Bronchial epithelial cell (primary cell): ENCODE data around the gene FADS1. TPM values are rescaled to one million over a fixed set of nuclear protein-coding genes. Genes with fewer than 3 reads are reported as not detected.

Source experiments
- DNase-seq: peaks from one replicate; pipeline ENCODE4 v3.0.0-alpha.2; 2010; ENCODE audit warnings: low read depth
- FAIRE-seq: peaks from 2 replicates; lab custom pipeline; 2011; peaks lifted over from hg19 to GRCh38; lab: Jason Lieb, UNC
- H3K27me3 ChIP-seq: 2 replicates; pipeline ENCODE4 v1.5.1; 2011; ENCODE audit warnings: low read length; ENCODE audit not compliant: control insufficient read depth, insufficient read depth
- H3K36me3 ChIP-seq: 2 replicates; pipeline ENCODE4 v1.5.1; 2011; ENCODE audit warnings: low read length; ENCODE audit not compliant: control insufficient read depth, insufficient read depth
- H3K4me3 ChIP-seq: 2 replicates; pipeline ENCODE4 v1.5.1; 2011; ENCODE audit warnings: mild to moderate bottlenecking, low read depth, low read length, control low read depth
- total RNA-seq: library from RNA; depleted of rRNA; stranded (reverse); fragments of >200 nt; gene quantifications from 2 replicates; pipeline ENCODE4 v1.2.1, GENCODE V29; 2014
- TF ChIP-seq, protein P1 (sequence below): IDR thresholded peaks from 2 replicates; pipeline ENCODE4 v1.5.1; 2011; ENCODE audit warnings: mild to moderate bottlenecking, moderate library complexity, low read length, control low read depth, inconsistent platforms; ENCODE audit not compliant: insufficient read depth, severe bottlenecking

Gene FADS1
- total RNA-seq, 1 donor from 2014 or later: 46.9 TPM

DNA sequence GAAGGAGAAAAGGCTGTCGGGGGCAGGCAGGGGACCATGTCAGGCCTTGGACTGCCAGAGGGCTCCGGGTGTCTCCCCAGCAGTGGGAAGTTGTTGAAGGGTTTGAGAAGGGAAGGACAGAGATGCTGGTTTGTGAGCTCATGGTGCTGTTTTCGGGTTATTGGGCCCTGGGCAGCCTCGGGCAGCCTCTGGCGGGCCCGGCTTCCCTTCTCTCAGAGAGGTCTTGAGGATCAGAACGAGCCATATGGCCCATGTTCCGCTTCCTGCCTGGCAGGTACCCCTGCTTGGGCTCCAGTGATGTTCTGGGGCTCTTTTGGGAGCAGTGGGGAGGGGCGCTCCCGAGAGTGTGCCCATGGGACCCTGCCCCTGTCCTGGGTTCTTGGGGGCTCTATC, 54.6 kb downstream of the FADS1 start:
- H3K36me3 ChIP-seq: no peaks in the 10 kb centered on the region
- TF ChIP-seq, protein P1, sequence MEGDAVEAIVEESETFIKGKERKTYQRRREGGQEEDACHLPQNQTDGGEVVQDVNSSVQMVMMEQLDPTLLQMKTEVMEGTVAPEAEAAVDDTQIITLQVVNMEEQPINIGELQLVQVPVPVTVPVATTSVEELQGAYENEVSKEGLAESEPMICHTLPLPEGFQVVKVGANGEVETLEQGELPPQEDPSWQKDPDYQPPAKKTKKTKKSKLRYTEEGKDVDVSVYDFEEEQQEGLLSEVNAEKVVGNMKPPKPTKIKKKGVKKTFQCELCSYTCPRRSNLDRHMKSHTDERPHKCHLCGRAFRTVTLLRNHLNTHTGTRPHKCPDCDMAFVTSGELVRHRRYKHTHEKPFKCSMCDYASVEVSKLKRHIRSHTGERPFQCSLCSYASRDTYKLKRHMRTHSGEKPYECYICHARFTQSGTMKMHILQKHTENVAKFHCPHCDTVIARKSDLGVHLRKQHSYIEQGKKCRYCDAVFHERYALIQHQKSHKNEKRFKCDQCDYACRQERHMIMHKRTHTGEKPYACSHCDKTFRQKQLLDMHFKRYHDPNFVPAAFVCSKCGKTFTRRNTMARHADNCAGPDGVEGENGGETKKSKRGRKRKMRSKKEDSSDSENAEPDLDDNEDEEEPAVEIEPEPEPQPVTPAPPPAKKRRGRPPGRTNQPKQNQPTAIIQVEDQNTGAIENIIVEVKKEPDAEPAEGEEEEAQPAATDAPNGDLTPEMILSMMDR: no peak
- FAIRE-seq (no peak), DNase-seq (no peak)
- peaks cover 2% of the 10 kb centered on the region for H3K27me3 ChIP-seq
- H3K4me3 ChIP-seq: no peak overlapping the region

DNA sequence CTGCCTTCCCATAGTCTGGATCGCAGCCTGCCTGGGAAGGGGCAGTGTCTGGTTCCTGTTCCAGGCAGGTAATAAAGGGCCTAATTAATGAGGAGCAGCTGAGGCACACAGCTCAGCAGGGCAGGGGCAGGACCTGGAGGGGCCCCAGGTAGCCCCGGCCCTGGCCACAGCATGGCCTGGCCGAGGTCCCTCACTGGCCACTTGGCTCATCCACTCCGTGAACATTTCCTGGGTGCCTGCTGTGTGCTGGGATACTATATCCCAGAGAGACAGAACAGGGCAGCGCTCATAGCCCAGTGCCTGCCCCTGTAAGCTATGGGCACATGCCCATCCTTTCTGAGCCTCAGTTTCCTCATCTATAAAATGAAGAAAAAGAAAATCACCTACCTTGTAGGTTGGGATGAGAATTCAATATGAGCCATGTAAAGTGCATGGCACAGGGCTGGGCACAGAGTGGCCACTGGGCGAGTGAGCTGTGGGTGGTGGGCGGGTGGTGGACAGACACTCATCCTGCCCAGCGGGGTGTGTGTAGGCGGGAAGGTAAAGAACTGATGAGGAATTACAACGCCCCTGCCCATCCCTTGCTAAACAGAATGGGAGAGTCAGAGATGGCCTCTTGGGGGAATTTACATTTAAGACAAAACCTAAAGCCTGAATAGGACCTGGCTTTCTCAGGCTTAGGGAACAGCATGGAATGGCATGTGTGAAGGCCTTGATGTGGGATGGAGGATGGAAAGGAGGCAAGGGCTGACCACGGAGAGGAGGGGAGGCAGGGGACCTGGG, 55.2 kb downstream of the FADS1 start:
- Histone ChIP-seq H3K27me3 (peaks cover 2% of the 10 kb centered on the region), H3K36me3 (no peaks in the 10 kb centered on the region), H3K4me3 (no peak overlapping the region)
- peak; percentile 10 for DNase-seq
- no peak for FAIRE-seq
- TF ChIP-seq, protein P1: no peak

DNA sequence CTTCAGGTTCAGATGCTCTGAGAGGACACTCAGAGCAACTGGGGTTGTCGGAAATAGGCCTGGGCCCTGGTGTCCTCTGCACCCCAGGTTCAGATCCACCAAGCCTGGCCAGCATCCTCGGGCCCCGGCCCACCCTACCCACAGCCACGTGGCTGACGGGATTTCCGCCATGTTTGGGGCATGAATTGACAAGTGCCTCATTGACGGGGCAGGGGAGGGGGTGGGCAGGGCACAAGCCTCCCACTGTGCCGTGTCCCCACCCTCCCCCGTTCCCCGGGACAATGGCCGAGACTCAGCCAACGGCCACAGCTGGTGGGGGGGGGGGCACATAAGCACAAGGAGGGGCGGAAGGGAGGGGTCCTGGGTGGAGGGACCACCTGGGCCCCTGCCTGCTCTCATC, 55.9 kb downstream of the FADS1 start:
- H3K27me3 ChIP-seq: peaks cover 2% of the 10 kb centered on the region
- no peak for FAIRE-seq
- H3K36me3 ChIP-seq: no peaks in the 10 kb centered on the region
- TF ChIP-seq, protein P1: no peak
- no peak for DNase-seq
- H3K4me3 ChIP-seq: no peak overlapping the region

DNA sequence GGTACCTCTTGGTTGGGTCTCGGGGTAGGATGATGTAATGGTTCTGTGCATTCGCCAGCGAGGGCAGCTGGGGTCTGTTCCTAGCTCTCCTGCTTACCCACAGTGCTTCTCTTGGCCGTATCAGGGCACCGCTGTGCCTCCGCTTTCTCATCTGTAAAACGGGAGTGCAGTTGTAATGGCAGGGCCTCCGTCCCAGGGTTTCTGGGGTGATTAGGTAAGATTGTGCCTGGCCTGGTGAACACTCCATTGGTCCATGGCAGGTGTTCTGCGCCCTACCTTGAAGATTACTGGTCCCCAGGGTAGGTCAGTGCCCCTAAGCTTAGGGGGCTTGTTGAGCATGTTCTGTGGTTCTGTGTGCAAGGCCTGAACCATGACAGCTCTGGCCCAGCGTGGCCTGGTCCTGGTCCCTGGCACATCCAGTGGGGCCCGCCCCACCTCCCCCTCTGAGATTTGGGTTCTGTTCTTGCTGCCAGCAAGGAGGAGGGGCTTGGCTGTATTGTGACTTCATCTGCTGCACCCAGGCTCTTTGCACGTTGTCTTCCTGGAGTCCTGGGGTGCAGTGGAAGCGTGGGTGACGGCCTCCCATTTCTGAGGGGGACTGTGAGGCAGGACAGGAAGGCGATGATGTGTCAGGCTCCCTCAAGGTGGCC, 59.5 kb downstream of the FADS1 start:
- TF ChIP-seq, protein P1: no peak
- no peak overlapping the region for H3K4me3 ChIP-seq
- FAIRE-seq: peak; percentile 52
- no peaks in the 10 kb centered on the region for H3K36me3 ChIP-seq
- peaks cover 8% of the 10 kb centered on the region for H3K27me3 ChIP-seq
- DNase-seq: no peak

DNA sequence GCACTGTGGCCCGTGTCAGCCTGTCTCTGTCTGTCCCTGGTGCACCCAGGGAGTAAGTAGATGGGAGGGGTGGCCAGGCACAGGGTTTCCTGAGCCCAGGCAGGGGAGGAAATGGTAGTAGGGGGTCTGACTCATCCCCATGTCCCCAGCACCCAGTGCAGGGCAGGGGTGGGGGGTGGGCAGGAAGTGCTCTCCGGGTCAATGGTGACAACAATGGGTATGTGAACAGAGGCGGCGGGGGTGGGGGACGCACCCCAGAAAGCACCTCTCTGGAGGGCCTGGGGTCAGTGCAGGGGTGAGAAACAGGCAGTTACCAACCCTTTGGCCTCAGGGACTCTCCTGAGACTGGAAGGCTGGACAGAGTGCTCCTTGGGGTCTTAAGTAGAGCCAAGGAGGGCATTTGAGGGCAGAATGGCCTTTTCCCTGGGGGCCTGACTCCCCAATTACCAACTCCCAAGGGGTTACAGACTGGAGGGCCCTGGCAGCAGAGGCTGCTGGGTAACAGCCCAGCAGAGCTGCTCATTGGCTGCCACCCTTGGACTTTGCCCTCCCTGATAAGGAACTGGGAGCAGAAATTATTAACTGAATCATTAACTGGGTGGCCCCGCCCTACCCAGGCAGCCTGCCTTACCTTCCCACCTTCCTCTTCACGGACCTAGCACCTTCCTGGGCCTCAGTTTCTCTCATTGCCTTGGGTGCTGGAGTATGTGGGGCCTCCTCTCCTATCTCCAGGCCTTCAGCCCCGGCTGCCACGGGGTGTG, 60.2 kb downstream of the FADS1 start:
- Histone ChIP-seq H3K4me3 (no peak overlapping the region), H3K27me3 (peaks cover 9% of the 10 kb centered on the region), H3K36me3 (no peaks in the 10 kb centered on the region)
- TF ChIP-seq, protein P1: no peak
- FAIRE-seq: no peak
- peak; percentile 29 for DNase-seq
